HepG2 (cell line): Measurements from ENCODE around the gene ARL16. TPM values are rescaled to one million over a fixed set of nuclear protein-coding genes. Genes with fewer than 3 reads are reported as not detected.

Experiments used
- ATF1 ChIP-seq: IDR thresholded peaks from 2 replicates; pipeline ENCODE4 v1.6.1; 2016; ENCODE audit warnings: mild to moderate bottlenecking, control low read depth
- CAMTA2 ChIP-seq: sonication (generic); formaldehyde crosslinking; IDR thresholded peaks from 2 replicates; pipeline ENCODE4 v1.4.0; 2020; ENCODE audit warnings: mild to moderate bottlenecking, missing genetic modification reagents, borderline replicate concordance
- DDIT3 ChIP-seq: sonication (generic); formaldehyde crosslinking; IDR thresholded peaks from 2 replicates; pipeline ENCODE4 v1.4.0; 2020; ENCODE audit warnings: mild to moderate bottlenecking, missing genetic modification reagents
- KAT7 ChIP-seq: IDR thresholded peaks from 2 replicates; pipeline ENCODE4 v1.6.1; 2018; ENCODE audit warnings: borderline replicate concordance, missing compliant biosample characterization
- MEF2D ChIP-seq: sonication (generic); formaldehyde crosslinking; IDR thresholded peaks from 2 replicates; pipeline ENCODE4 v1.5.1; 2020; ENCODE audit warnings: mild to moderate bottlenecking, missing genetic modification reagents
- MTA1 ChIP-seq: sonication (generic); formaldehyde crosslinking; IDR thresholded peaks from 2 replicates; pipeline ENCODE4 v1.4.0; 2020; ENCODE audit warnings: missing genetic modification reagents, mild to moderate bottlenecking, borderline replicate concordance
- ZFYVE20 ChIP-seq: sonication (generic); formaldehyde crosslinking; IDR thresholded peaks from 2 replicates; pipeline ENCODE4 v1.8.0; 2023; ENCODE audit warnings: low read depth, mild to moderate bottlenecking, moderate library complexity, missing genetic modification reagents, borderline replicate concordance
- ZNF205 ChIP-seq: IDR thresholded peaks from 2 replicates; pipeline ENCODE4 v1.6.1; 2018; ENCODE audit warnings: missing biosample characterization, missing genetic modification reagents
- ZNF432 ChIP-seq: sonication (generic); formaldehyde crosslinking; IDR thresholded peaks from 2 replicates; pipeline ENCODE4 v1.5.0; 2020; ENCODE audit warnings: missing genetic modification reagents, mild to moderate bottlenecking, borderline replicate concordance
- ZNF781 ChIP-seq: sonication (generic); formaldehyde crosslinking; IDR thresholded peaks from 2 replicates; pipeline ENCODE4 v1.5.1; 2020; ENCODE audit warnings: borderline replicate concordance, mild to moderate bottlenecking, missing genetic modification reagents; ENCODE audit errors: not compliant biosample characterization
- ZNF883 ChIP-seq: sonication (generic); formaldehyde crosslinking; IDR thresholded peaks from 2 replicates; pipeline ENCODE4 v1.5.1; 2020; ENCODE audit warnings: mild to moderate bottlenecking, missing genetic modification reagents; ENCODE audit errors: not compliant biosample characterization
- ZNF891 ChIP-seq: sonication (generic); formaldehyde crosslinking; IDR thresholded peaks from 2 replicates; pipeline ENCODE4 v1.5.0; 2020; ENCODE audit warnings: mild to moderate bottlenecking, missing genetic modification reagents
- polyA plus RNA-seq, 8 experiments: library from polyadenylated mRNA; depleted of rRNA in 3 of 8; stranded (reverse) in 7 of 8; unstranded in 1 of 8; fragments of >200 nt; fragmentation: Illumina TruSeq in 4 of 8; extraction: Trizol in 4 of 8; gene quantifications; 2 replicates each; pipeline versions ENCODE4 v1.2.1 to v1.2.3, GENCODE V29; 2011 to 2016; ENCODE audit warnings: low read depth in 4 of 8, missing spikeins in 1 of 8, mixed read lengths in 1 of 8; ENCODE audit not compliant: insufficient read depth in 1 of 8
- total RNA-seq, 5 experiments: library from RNA; depleted of rRNA; stranded (reverse); fragments of >200 nt; fragmentation: Illumina TruSeq; extraction: Trizol; gene quantifications; 2 replicates each; pipeline ENCODE4 v1.2.3, GENCODE V29; 2016; ENCODE audit warnings: low read depth in 1 of 5
- TF ChIP-seq, protein P1 (sequence below): sonication (generic); formaldehyde crosslinking; IDR thresholded peaks from 2 replicates; pipeline ENCODE4 v1.4.0; 2020; ENCODE audit warnings: missing genetic modification reagents
- TF ChIP-seq, protein P2 (sequence below): sonication (generic); formaldehyde crosslinking; IDR thresholded peaks from 2 replicates; pipeline ENCODE4 v1.5.0; 2020; ENCODE audit warnings: missing genetic modification reagents
- TF ChIP-seq, protein P3 (sequence below): sonication (generic); formaldehyde crosslinking; IDR thresholded peaks from 2 replicates; pipeline ENCODE4 v1.4.0; 2020; ENCODE audit warnings: missing genetic modification reagents; ENCODE audit errors: not compliant biosample characterization
- TF ChIP-seq, protein P4 (sequence below): sonication (generic); formaldehyde crosslinking; IDR thresholded peaks from 2 replicates; pipeline ENCODE4 v1.4.0; 2020; ENCODE audit warnings: mild to moderate bottlenecking, missing genetic modification reagents

ARL16 gene
- total and polyA plus RNA-seq, 2 of the 13 experiments (the other 11 are each of a cell fraction or from before 2014, with no cell fraction given), result 20.8 to 30.8 TPM

GRCh38 chr17:81666342-81667191 lies 17.0 kb downstream of the ARL16 start, which contains the start of the genes CCDC137 and OXLD1 (continued):
- TF ChIP-seq, protein P1, sequence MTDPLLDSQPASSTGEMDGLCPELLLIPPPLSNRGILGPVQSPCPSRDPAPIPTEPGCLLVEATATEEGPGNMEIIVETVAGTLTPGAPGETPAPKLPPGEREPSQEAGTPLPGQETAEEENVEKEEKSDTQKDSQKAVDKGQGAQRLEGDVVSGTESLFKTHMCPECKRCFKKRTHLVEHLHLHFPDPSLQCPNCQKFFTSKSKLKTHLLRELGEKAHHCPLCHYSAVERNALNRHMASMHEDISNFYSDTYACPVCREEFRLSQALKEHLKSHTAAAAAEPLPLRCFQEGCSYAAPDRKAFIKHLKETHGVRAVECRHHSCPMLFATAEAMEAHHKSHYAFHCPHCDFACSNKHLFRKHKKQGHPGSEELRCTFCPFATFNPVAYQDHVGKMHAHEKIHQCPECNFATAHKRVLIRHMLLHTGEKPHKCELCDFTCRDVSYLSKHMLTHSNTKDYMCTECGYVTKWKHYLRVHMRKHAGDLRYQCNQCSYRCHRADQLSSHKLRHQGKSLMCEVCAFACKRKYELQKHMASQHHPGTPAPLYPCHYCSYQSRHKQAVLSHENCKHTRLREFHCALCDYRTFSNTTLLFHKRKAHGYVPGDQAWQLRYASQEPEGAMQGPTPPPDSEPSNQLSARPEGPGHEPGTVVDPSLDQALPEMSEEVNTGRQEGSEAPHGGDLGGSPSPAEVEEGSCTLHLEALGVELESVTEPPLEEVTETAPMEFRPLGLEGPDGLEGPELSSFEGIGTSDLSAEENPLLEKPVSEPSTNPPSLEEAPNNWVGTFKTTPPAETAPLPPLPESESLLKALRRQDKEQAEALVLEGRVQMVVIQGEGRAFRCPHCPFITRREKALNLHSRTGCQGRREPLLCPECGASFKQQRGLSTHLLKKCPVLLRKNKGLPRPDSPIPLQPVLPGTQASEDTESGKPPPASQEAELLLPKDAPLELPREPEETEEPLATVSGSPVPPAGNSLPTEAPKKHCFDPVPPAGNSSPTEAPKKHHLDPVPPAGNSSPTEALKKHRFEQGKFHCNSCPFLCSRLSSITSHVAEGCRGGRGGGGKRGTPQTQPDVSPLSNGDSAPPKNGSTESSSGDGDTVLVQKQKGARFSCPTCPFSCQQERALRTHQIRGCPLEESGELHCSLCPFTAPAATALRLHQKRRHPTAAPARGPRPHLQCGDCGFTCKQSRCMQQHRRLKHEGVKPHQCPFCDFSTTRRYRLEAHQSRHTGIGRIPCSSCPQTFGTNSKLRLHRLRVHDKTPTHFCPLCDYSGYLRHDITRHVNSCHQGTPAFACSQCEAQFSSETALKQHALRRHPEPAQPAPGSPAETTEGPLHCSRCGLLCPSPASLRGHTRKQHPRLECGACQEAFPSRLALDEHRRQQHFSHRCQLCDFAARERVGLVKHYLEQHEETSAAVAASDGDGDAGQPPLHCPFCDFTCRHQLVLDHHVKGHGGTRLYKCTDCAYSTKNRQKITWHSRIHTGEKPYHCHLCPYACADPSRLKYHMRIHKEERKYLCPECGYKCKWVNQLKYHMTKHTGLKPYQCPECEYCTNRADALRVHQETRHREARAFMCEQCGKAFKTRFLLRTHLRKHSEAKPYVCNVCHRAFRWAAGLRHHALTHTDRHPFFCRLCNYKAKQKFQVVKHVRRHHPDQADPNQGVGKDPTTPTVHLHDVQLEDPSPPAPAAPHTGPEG (CRISPR knock-in tag), result no peak; the same call in 1 of the 2 replicates
- TF ChIP-seq KAT7 (CRISPR knock-in tag) (peak; percentile 43; the same call in 1 of the 2 replicates), ZNF432 (CRISPR knock-in tag) (no peak), ZNF891 (CRISPR knock-in tag) (no peak), ZNF205 (CRISPR knock-in tag) (peak; percentile 66), ZNF781 (no peak), ATF1 (CRISPR knock-in tag) (no peak), ZNF883 (CRISPR knock-in tag) (peak; percentile 91), ZFYVE20 (CRISPR knock-in tag) (no peak), DDIT3 (CRISPR knock-in tag) (no peak), MTA1 (0 out of 2 replicates have a peak, but pooled peaks have one; percentile 53), CAMTA2 (CRISPR knock-in tag) (0 out of 2 replicates have a peak, but pooled peaks have one; percentile 67), MEF2D (CRISPR knock-in tag) (no peak)
- TF ChIP-seq, protein P2, sequence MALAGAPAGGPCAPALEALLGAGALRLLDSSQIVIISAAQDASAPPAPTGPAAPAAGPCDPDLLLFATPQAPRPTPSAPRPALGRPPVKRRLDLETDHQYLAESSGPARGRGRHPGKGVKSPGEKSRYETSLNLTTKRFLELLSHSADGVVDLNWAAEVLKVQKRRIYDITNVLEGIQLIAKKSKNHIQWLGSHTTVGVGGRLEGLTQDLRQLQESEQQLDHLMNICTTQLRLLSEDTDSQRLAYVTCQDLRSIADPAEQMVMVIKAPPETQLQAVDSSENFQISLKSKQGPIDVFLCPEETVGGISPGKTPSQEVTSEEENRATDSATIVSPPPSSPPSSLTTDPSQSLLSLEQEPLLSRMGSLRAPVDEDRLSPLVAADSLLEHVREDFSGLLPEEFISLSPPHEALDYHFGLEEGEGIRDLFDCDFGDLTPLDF, result peak; percentile 79
- TF ChIP-seq, protein P3, sequence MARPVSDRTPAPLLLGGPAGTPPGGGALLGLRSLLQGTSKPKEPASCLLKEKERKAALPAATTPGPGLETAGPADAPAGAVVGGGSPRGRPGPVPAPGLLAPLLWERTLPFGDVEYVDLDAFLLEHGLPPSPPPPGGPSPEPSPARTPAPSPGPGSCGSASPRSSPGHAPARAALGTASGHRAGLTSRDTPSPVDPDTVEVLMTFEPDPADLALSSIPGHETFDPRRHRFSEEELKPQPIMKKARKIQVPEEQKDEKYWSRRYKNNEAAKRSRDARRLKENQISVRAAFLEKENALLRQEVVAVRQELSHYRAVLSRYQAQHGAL, result peak; percentile 92
- TF ChIP-seq, protein P4, sequence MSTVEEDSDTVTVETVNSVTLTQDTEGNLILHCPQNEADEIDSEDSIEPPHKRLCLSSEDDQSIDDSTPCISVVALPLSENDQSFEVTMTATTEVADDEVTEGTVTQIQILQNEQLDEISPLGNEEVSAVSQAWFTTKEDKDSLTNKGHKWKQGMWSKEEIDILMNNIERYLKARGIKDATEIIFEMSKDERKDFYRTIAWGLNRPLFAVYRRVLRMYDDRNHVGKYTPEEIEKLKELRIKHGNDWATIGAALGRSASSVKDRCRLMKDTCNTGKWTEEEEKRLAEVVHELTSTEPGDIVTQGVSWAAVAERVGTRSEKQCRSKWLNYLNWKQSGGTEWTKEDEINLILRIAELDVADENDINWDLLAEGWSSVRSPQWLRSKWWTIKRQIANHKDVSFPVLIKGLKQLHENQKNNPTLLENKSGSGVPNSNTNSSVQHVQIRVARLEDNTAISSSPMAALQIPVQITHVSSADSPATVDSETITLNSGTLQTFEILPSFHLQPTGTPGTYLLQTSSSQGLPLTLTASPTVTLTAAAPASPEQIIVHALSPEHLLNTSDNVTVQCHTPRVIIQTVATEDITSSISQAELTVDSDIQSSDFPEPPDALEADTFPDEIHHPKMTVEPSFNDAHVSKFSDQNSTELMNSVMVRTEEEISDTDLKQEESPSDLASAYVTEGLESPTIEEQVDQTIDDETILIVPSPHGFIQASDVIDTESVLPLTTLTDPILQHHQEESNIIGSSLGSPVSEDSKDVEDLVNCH (CRISPR knock-in tag), result no peak
